HCT116 (cell line): ENCODE measurements around the gene FRMPD4. TPM values are rescaled to one million over a fixed set of nuclear protein-coding genes. Genes with fewer than 3 reads are reported as not detected.

Experiments used
- ATAC-seq: fragments of 200-7000 bp; cut with Tn5 transposase; 2 replicates; pipeline ENCODE4 v1.9.1; 2020; ENCODE audit warnings: mild to moderate bottlenecking, moderate library complexity
- BruUV-seq: library from RNA; stranded (reverse); fragments of 400-500 nt; replicated peaks from 2 replicates; lab custom pipeline; 2021; lab: Mats Ljungman, UMichigan
- CTCF ChIA-PET: fragments of 300-600 bp; sonication (Branson Sonifier 250); formaldehyde crosslinking; loops from one replicate; lab custom pipeline; 2021; ENCODE audit warnings: antibody characterized with exemption; lab: Charles Lee
- POLR2A ChIA-PET: fragments of 300-600, 350-600 bp; sonication (Branson Sonifier 250); formaldehyde crosslinking; loops from one replicate; lab custom pipeline; 2021; ENCODE audit warnings: antibody characterized with exemption; lab: Charles Lee
- RAD21 ChIA-PET, 2 experiments: fragments of 300-600 bp; sonication (Branson Sonifier 250); formaldehyde crosslinking; loops; one replicate each; lab custom pipeline; 2023; ENCODE audit warnings: low total read pairs in 2 of 2; ENCODE audit not compliant: uncharacterized antibody in 2 of 2, unreplicated experiment in 2 of 2, low non-redundant PET in 1 of 2; lab: Charles Lee
- DNase-seq: peaks from one replicate; pipeline ENCODE4 v3.0.0-alpha.2; 2010; ENCODE audit warnings: low read depth, low spot score
- H2AFZ ChIP-seq: fragments of 200-600 bp; shearing (Covaris generic), sonication (generic); 2 replicates; pipeline ENCODE4 v1.6.1; 2017; ENCODE audit warnings: low read depth, mixed run types, mixed read lengths, antibody characterized with exemption, low read length; ENCODE audit not compliant: poor library complexity, severe bottlenecking
- H3K27ac ChIP-seq: 2 replicates; pipeline ENCODE4 v1.5.1; 2012; ENCODE audit warnings: low read depth, low read length
- H3K27me3 ChIP-seq: fragments of 200-600 bp; sonication (generic); 2 replicates; pipeline ENCODE4 v1.6.1; 2016; ENCODE audit warnings: mixed run types, low read length, mixed read lengths; ENCODE audit not compliant: insufficient read depth
- H3K36me3 ChIP-seq, 2 experiments: fragments of 200-500 bp in 1 of 2; fragments of 200-600 bp in 1 of 2; sonication (Bioruptor generic) in 1 of 2; sonication (generic) in 1 of 2; 2 replicates each; pipeline versions ENCODE4 v1.5.1 to v1.6.1; 2014 to 2016; ENCODE audit warnings: low read length in 2 of 2, inconsistent platforms in 1 of 2, mixed read lengths in 1 of 2, mixed run types in 1 of 2; ENCODE audit not compliant: insufficient read depth in 2 of 2, control insufficient read depth in 1 of 2
- H3K4me1 ChIP-seq, 2 experiments: fragments of 200-600 bp in 1 of 2; sonication (generic) in 1 of 2; 2 replicates each; pipeline versions ENCODE4 v1.5.1 to v1.6.1; 2012 to 2017; ENCODE audit warnings: low read length in 2 of 2, inconsistent platforms in 1 of 2, mild to moderate bottlenecking in 1 of 2, mixed read lengths in 1 of 2, mixed run types in 1 of 2, moderate library complexity in 1 of 2; ENCODE audit not compliant: insufficient read depth in 2 of 2, control insufficient read depth in 1 of 2
- H3K4me2 ChIP-seq: fragments of 200-600 bp; sonication (generic); 2 replicates; pipeline ENCODE4 v1.6.1; 2017; ENCODE audit warnings: mixed run types, low read length, mixed read lengths
- H3K4me3 ChIP-seq, 2 experiments: fragments of 200-600 bp in 1 of 2; sonication (generic) in 1 of 2; replicated peaks in 1 of 2; 2 replicates each; pipeline ENCODE4 v1.5.1; 2011 to 2016; ENCODE audit warnings: low read length in 2 of 2, control low read depth in 1 of 2, low read depth in 1 of 2, mild to moderate bottlenecking in 1 of 2, mixed read lengths in 1 of 2, mixed run types in 1 of 2
- H3K79me2 ChIP-seq: fragments of 200-600 bp; sonication (generic); 2 replicates; pipeline ENCODE4 v1.6.1; 2017; ENCODE audit warnings: mild to moderate bottlenecking, mixed run types, low read length, moderate library complexity, mixed read lengths; ENCODE audit not compliant: insufficient read depth
- H3K9ac ChIP-seq: fragments of 200-600 bp; sonication (generic); 2 replicates; pipeline ENCODE4 v1.6.1; 2016; ENCODE audit warnings: low read length, mixed read lengths
- H3K9me2 ChIP-seq: fragments of 200-600 bp; sonication (generic), shearing (Covaris generic); 2 replicates; pipeline ENCODE4 v1.6.1; 2017; ENCODE audit warnings: mixed run types, mild to moderate bottlenecking, moderate library complexity; ENCODE audit not compliant: insufficient read depth
- H3K9me3 ChIP-seq, 2 experiments: fragments of 200-500 bp in 1 of 2; fragments of 200-600 bp in 1 of 2; sonication (Bioruptor generic) in 1 of 2; sonication (generic) in 1 of 2; 2 replicates each; pipeline ENCODE4 v1.6.1; 2014 to 2017; ENCODE audit warnings: low read length in 2 of 2, mixed read lengths in 2 of 2, inconsistent platforms in 1 of 2, low read depth in 1 of 2, mild to moderate bottlenecking in 1 of 2, mixed run types in 1 of 2, moderate library complexity in 1 of 2; ENCODE audit not compliant: control insufficient read depth in 1 of 2, insufficient read depth in 1 of 2
- H4K20me1 ChIP-seq: fragments of 200-600 bp; sonication (generic), shearing (Covaris generic); 2 replicates; pipeline ENCODE4 v1.6.1; 2017; ENCODE audit warnings: mixed run types, mild to moderate bottlenecking, moderate library complexity; ENCODE audit not compliant: insufficient read depth
- ATF3 ChIP-seq: IDR thresholded peaks from 2 replicates; pipeline ENCODE4 v1.6.1; 2012
- CEBPB ChIP-seq: IDR thresholded peaks from 2 replicates; pipeline ENCODE4 v1.6.1; 2012; ENCODE audit warnings: low read depth
- CTCF ChIP-seq, 3 experiments: fragments of 200-600 bp in 1 of 3; sonication (generic) in 1 of 3; IDR thresholded peaks in 2 of 3; conservative IDR thresholded peaks in 1 of 3; 2 replicates each; pipeline ENCODE4 v1.5.1; 2012 to 2017; ENCODE audit warnings: low read depth in 2 of 3, low read length in 2 of 3, antibody characterized with exemption in 1 of 3, borderline replicate concordance in 1 of 3, control low read depth in 1 of 3, mild to moderate bottlenecking in 1 of 3, mixed read lengths in 1 of 3, mixed run types in 1 of 3, moderate library complexity in 1 of 3; ENCODE audit not compliant: insufficient read depth in 1 of 3
- JUND ChIP-seq: IDR thresholded peaks from 2 replicates; pipeline ENCODE4 v1.6.1; 2012
- POLR2A ChIP-seq: IDR thresholded peaks from 2 replicates; pipeline ENCODE4 v1.7.0; 2011; ENCODE audit warnings: borderline replicate concordance; ENCODE audit not compliant: insufficient read depth, insufficient read length; ENCODE audit errors: extremely low read depth
- POLR2AphosphoS5 ChIP-seq: IDR thresholded peaks from 2 replicates; pipeline ENCODE4 v1.6.1; 2011; ENCODE audit warnings: mild to moderate bottlenecking, low read depth, low read length, moderate library complexity
- SIN3A ChIP-seq: IDR thresholded peaks from 2 replicates; pipeline ENCODE4 v1.6.1; 2012; ENCODE audit warnings: low read depth
- SRF ChIP-seq: IDR thresholded peaks from 2 replicates; pipeline ENCODE4 v1.6.1; 2012; ENCODE audit warnings: low read depth
- TCF7L2 ChIP-seq: IDR thresholded peaks from 2 replicates; pipeline ENCODE4 v1.7.0; 2011; ENCODE audit warnings: borderline replicate concordance, inconsistent platforms; ENCODE audit not compliant: insufficient read depth, insufficient read length; ENCODE audit errors: extremely low read depth
- ZFX ChIP-seq: fragments of 450-650 bp; IDR thresholded peaks from 2 replicates; pipeline ENCODE4 v1.6.1; 2017
- ZNF274 ChIP-seq: fragments of 200-500 bp; sonication (Bioruptor generic); IDR thresholded peaks from 2 replicates; pipeline ENCODE4 v1.6.1; 2014; ENCODE audit warnings: mild to moderate bottlenecking, low read depth, low read length, inconsistent platforms
- intact Hi-C: fragments of 100-400 bp; cut with micrococcal nuclease; formaldehyde crosslinking; loops from 2 replicates; pipeline ENCODE4 v1.10.0; 2022
- total RNA-seq: library from RNA; stranded (reverse); gene quantifications from one replicate; pipeline ENCODE4 v1.2.1, GENCODE V29; 2021; ENCODE audit not compliant: unreplicated experiment

The FRMPD4 gene
- total RNA-seq, 1 experiment from 2014 or later = not detected

GRCh38 chrX:12679522-12679921 is 541.2 kb downstream of the FRMPD4 start:
- no peak for TF ChIP-seq CEBPB
- TF ChIP-seq CTCF (IDR thresholded peaks at IDR 0.05 in 2 of 3, conservative IDR thresholded peaks at IDR 0.05 in 1 of 3; ENCODE audit: borderline replicate concordance in 1 of 3, insufficient read depth in 1 of 3, low read depth in 2 of 3, low read length in 2 of 3) = no peak
- no peak for TF ChIP-seq ZFX
- TF ChIP-seq ZNF274 = no peak
- TF ChIP-seq JUND = no peak
- no peak for TF ChIP-seq TCF7L2
- TF ChIP-seq POLR2A = no peak
- TF ChIP-seq SIN3A = no peak
- TF ChIP-seq POLR2AphosphoS5 = no peak
- no peak for TF ChIP-seq SRF
- TF ChIP-seq ATF3 = no peak
- ChIA-PET RAD21 (no interaction called here), POLR2A (no interaction called here), CTCF (no interaction called here)
- no peaks in the 10 kb centered on the region for H3K4me1 ChIP-seq
- H3K9me2 ChIP-seq = no peaks in the 10 kb centered on the region
- no peak for ATAC-seq
- H3K27ac ChIP-seq = no peak overlapping the region
- no peaks in the 10 kb centered on the region for H3K9me3 ChIP-seq
- 0 out of 2 replicates have a peak, but pooled peaks cover 3% of the 10 kb centered on the region for H3K27me3 ChIP-seq
- no peak overlapping the region for H3K9ac ChIP-seq
- H3K4me2 ChIP-seq = no peak overlapping the region
- no peak overlapping the region for H3K4me3 ChIP-seq
- H4K20me1 ChIP-seq = no peaks in the 10 kb centered on the region
- BruUV-seq = no TSS peak
- H3K79me2 ChIP-seq = no peaks in the 10 kb centered on the region
- no peaks in the 10 kb centered on the region for H3K36me3 ChIP-seq
- DNase-seq = no peak
- intact Hi-C loops = no loop called here
- H2AFZ ChIP-seq = no peak overlapping the region
